ENCODE measurements around the gene STAC.
"Not testable (repeated sequence)": the region's sequence is repeated elsewhere in the genome, so short reads cannot be mapped to it uniquely, and the experiment has no call there.

STAC gene

DNA sequence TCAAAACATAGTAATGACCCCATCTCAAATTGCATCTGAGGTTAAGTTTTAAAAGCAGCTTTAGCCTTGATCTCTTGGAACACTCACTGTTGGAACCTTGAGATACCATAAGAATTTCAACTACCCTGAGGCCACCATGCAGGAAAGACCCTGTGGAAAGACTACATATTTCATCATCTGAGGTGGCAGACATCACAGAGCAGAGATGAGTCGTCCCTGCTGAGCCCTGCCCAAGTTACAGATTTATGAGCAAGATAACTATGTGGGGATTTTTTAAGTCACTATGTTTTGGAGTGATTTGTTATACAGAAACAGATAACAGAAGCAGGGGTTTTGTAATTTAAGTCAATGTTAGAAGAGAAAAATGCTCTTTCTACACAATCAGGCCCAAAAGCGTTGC is 168.4 kb downstream of the STAC start:
- H3K4me3 ChIP-seq (ENCODE audit: low read length), result no peak overlapping the region
- no peak for DNase-seq (ENCODE audit: low read depth, low spot score)

DNA sequence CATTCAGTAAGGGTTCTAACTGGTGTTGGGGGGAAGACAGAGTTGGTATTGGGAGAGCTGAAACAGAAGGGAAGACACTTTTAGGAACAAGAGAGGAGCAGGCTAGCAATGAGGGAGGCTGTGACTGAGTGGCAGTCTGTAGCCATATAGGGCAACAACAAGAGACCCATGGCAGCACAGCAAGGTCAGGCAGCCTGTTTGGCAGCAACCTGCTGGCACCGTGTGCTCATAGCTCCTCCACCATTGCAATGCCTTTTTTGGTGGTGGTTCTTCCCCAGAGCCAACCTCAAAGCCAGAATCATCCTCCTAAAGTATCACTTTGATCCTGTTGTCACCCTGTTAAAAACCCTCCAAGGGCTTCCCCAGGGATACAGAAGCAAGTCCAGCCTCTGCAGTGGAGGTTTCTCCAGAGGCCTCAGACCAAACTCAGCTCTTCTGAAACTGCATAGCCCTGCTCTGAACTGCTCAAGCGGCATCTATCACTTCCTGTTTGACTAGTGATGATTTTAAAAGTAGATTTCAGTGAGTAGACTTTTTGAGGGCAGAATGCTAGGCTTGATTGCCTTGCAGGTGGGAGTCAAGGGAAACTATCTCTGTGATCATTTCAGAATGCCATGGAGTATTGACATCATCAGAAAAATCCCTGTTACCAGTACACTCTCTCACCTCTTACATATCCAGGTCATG is 176.9 kb downstream of the STAC start:
- H3K4me3 ChIP-seq (ENCODE audit: low read length), result no peak overlapping the region
- DNase-seq (ENCODE audit: low read depth, low spot score), result no peak

DNA sequence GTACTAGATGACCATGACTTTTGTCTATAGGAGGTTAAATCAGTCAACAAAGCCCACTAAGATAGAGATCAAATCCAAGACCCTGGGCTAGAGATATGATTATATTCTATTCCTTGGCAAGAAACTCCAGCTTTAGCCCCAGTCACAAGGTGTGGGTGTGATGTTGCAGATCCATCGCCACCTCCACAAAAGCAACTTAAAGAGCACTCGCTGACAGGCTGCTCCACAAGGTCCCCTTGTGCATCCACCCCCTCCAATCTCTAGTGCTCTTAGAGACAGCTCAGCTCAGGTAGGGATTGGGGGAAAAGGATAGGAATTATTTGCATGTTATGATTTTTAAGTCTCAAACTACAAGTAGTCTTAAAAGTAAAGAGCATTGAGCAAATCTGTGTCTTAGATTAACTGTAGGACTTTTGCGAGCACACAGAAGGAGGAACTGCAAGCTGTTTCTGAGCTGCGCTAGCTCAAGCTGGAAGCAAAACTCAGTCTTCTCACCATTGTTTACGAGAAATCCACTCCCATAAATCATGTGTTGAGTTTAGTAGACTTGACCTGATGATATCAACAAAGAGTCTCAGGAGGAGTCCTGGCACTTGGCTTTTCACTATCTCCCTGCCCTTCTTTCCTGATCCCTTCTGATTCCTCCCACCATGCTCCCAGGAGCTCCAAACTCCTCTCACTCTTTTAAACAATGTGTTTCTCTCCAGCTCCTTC is 177.6 kb downstream of the STAC start:
- no peak for DNase-seq (ENCODE audit: low read depth, low spot score)
- H3K4me3 ChIP-seq (ENCODE audit: low read length), result no peak overlapping the region

DNA sequence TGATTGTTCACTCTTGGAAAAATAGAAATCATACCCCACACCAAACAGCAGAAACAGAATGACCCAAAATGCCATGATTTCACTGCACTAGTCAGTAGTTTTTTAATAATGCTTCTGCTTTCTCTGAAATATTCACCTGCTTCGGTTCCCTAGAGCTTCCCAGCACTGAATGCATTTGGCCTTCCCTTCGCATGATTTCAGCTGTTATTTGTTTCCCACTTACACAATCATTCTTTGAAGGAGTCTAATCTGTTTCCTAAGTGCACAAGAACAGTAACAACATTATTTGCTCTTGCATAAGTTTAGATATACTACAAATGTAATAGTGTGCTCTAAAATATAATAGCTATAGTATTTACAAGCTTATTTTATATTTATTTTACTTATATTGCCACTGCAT is 178.7 kb downstream of the STAC start:
- H3K4me3 ChIP-seq (ENCODE audit: low read length), result no peak overlapping the region
- no peak for DNase-seq (ENCODE audit: low read depth, low spot score)

DNA sequence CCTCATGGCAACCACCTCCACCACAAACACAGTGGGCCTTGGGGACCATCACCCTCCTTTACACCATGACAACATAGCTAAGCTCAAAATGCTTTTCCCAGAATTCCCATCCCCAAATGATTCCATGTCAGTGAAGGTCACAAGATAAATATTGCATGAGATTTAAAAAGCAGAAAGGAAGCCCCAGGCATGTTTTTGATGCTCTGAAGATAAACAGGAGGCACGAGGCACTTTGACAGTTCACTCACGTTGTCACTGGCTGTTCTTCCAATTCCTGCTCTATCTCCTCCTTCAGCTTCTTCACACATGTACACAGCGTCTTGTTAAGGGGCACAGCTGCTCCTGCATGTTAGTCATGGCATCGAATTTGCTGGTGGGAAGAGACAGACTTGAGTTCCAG is 180.4 kb downstream of the STAC start:
- no peak for DNase-seq (ENCODE audit: low read depth, low spot score)
- no peak overlapping the region for H3K4me3 ChIP-seq (ENCODE audit: low read length)

DNA sequence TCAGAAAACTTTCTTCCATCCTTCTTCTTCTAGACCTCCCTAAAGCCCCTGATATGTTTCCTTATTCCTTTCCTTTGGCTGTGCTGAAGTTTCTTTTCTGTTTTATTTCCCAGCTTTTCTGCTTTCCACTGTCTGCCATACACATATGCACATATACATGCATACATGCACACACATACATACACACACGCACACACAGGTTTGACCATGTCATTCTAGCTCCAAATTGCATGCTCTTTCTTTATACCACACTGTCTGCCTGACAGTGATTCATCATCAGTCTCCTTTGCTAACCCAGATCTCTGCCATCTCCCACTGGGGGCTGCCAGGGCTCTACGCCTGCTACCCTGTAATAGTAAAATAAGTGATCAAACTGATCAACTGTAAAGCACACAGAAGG is 181.3 kb downstream of the STAC start:
- DNase-seq (ENCODE audit: low read depth, low spot score), result no peak
- H3K4me3 ChIP-seq (ENCODE audit: low read length), result no peak overlapping the region

DNA sequence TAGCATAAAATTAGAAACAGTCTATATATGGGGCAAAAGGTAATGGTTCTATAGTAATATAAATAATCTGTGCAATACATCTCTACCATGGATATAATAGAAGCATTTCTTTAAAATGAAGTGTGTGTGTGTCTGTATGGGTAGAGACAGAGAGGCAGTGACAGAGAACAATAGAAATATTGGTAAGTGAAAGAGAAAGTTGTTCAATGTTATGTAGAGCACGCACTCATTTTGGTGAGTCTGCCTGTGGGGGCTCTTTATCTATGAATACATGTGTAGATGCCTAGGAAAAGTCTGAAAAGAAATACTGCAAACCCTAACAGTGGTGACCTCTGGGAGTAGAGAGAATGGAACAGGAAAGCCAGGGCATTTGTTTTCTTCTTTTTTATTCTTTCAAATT is 182.6 kb downstream of the STAC start:
- no peak overlapping the region for H3K4me3 ChIP-seq (ENCODE audit: low read length)
- no peak for DNase-seq (ENCODE audit: low read depth, low spot score)

DNA sequence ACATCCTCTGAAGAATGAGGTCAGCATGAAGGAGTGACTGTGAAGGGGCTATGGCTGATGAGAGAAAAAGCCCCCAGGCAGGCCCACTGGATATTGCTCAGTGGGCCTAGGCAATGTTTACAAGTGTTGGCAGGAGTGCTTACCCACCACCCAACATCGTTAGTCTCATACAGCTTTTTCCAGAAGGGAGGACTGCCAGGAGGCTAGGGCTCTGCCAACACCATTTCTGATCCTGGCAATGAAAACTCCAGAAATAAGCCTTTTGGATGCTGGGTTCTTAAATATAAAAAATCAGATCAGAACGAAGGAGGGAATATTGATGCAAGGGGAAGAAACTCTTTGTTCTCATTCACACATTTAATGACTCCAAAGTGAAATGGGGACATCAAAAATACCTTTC is 194.9 kb downstream of the STAC start:
- no peak overlapping the region for H3K4me3 ChIP-seq (ENCODE audit: low read length)
- no peak for DNase-seq (ENCODE audit: low read depth, low spot score)

DNA sequence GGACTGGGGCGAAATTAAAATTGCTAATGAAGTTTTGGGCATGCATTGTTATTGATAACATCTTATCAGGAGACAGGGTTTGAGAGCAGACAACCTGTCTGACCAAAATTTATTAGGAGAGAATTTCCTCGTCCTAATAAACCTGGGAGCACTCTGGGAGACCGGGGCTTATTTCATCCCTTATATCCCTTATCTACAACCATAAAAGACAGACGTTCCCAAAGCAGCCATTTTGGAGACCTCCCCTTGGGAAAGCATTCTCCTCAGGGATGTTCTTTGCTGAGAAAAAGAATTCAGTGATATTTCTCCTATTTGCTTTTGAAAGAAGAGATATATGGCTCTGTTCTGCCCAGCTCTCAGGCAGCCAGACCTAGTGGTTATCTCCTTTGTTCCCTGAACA is 198.1 kb downstream of the STAC start:
- not testable (repeated sequence) for DNase-seq (ENCODE audit: low read depth, low spot score); H3K4me3 ChIP-seq (ENCODE audit: low read length)

DNA sequence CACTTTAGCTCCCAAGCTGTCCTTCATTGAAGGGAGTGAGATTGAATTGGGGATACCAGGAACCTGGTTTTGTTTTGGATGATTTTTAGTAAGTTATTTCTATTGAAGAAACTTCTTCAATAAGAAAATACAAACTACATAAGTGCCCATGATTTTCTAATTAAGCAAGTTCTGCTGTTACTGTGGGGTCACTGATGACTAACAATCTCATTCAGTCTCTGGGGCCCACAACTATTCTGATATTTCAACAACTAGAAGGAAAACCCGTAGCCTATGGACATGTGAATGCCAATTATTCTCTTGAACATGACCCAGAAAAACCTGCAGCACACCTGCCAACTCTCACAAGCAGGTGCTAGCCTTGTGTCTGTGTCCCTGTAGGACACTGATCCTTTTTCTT is 199.4 kb downstream of the STAC start:
- no peak overlapping the region for H3K4me3 ChIP-seq (ENCODE audit: low read length)
- no peak for DNase-seq (ENCODE audit: low read depth, low spot score)

DNA sequence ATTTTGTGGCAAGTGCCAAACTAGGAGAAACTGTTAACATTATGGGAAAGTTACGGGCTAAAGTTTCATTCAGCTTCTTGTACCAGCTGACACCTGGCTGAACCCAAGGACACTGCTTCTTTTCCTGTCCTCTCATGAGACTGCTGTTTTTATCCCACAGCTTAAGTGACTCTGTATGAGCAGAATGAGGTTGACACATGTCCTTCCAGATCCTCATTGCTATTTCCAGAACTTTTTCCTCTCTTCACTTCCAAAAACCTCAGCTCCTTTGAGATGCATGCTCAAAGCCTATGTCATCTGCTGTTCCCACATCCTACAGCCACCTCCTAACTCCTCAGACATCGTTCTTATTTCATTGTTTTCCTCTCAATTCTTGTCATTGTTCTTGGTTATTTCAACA is 200.4 kb downstream of the STAC start:
- H3K4me3 ChIP-seq (ENCODE audit: low read length), result no peak overlapping the region
- DNase-seq (ENCODE audit: low read depth, low spot score), result no peak

DNA sequence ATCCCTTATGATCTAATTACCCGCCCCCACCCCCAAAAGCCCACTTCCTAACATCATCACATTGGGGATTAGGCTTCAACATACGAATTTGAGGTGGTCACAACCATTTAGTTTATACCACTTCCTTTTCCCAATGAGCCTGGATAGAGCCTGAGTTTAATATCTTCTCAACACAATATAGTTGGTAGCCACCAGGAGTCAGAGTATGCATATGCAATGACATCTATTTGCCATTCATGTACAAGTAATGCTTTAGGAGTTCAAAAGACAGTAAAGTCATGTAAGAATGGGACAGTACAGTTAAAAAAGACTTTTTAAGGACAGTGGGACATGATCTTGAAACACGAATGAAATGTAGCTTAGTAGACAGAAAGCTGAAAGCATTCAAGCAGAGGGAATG is 211.7 kb downstream of the STAC start:
- DNase-seq (ENCODE audit: low read depth, low spot score), result no peak
- no peak overlapping the region for H3K4me3 ChIP-seq (ENCODE audit: low read length)

DNA sequence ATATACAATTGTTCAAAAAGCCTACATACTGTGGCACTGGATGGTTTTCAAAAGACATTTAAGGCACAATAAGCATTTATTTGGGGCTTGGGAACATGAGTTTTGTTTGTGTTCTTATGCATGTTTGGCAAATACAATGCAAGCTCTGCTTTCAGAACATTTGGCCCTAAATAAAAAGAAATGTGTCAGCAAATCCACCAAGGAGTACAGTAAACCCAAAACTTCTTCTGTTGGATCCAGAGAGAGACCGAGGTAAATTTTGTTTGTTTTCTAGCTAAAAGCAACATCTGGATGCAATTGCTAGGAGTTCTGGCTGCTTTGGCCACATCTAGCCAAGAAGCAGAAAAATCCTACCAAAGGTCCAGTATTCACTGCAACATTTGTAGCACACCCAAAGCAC is 215.2 kb downstream of the STAC start:
- H3K4me3 ChIP-seq (ENCODE audit: low read length), result no peak overlapping the region
- no peak for DNase-seq (ENCODE audit: low read depth, low spot score)

DNA sequence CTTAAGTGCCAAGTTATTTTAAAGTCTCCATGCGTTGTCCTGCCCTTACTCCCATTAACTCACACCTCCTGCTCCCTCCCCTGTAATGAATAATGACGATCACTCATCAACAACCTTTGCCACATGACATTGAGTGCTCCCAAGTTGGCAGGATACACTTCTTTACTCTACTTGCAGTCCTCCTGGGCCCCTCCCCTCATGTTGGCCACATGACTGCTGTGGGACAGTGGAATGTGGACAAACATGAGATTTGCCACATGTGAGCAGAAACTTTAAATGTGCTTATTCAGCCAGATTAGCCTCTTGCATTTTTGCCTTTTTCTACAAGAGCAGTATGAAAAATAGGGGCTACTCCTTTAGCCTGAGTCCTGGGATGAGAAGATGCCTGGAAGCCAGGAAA is 216.1 kb downstream of the STAC start:
- H3K4me3 ChIP-seq (ENCODE audit: low read length), result no peak overlapping the region
- DNase-seq (ENCODE audit: low read depth, low spot score), result no peak

DNA sequence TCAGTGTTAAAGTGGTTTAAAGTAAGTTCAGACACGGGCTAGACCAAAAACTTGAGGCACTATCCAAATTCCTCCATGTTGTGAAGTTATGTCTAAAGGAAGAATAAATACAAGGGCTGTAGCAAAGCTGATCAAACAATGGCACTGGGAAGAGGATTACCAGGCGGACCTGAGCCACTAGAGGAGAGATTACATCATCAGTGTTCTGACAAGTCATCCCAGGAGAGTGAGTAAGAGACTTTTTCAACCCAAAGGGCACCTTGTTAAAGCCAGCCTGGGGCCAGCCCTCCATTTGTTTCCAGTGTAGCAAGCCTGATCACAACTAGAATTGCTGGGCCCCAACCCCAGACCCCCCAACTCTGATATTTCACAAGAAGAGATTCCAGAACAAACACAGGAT is 217.1 kb downstream of the STAC start:
- no peak for DNase-seq (ENCODE audit: low read depth, low spot score)
- H3K4me3 ChIP-seq (ENCODE audit: low read length), result no peak overlapping the region
